Natural killer cell treated with Interleukin-12 subunit alpha and Interleukin-12 subunit beta and Interleukin-15 and Interleukin-18, amount 100 ng/mL, for 72 hours (primary cell): ENCODE data around the gene CRAMP1. TPM values are rescaled to one million over a fixed set of nuclear protein-coding genes. Genes with fewer than 3 reads are reported as not detected.
"Not testable (repeated sequence)": the region's sequence is repeated elsewhere in the genome, so short reads cannot be mapped to it uniquely, and the experiment has no call there.

Experiments
- ATAC-seq, 2 donors: fragments of 150-1000 bp; cut with Tn5 transposase in 1 of 2; sonication (Bioruptor Pico), chemical (Tn5 transposase) in 1 of 2; 2 replicates each; pipeline ENCODE4 v1.10.0; 2021
- DNase-seq: peaks from one replicate; pipeline ENCODE4 v3.0.0; 2022; ENCODE audit warnings: low spot score
- H3K27ac Mint-ChIP-seq, 2 donors: 1 replicate in 1 of 2; 2 replicates in 1 of 2; pipeline ENCODE4 v1.8.0; 2022; ENCODE audit warnings: mixed read lengths in 2 of 2, mild to moderate bottlenecking in 1 of 2, moderate library complexity in 1 of 2
- H3K27me3 Mint-ChIP-seq, 2 donors: 1 replicate in 1 of 2; 2 replicates in 1 of 2; pipeline ENCODE4 v1.8.0; 2022; ENCODE audit warnings: mixed read lengths in 2 of 2
- H3K36me3 Mint-ChIP-seq: one replicate; pipeline ENCODE4 v1.8.0; 2022; ENCODE audit warnings: mixed read lengths
- H3K4me1 Mint-ChIP-seq, 2 donors: 1 replicate in 1 of 2; 2 replicates in 1 of 2; pipeline ENCODE4 v1.8.0; 2022; ENCODE audit warnings: low read depth in 2 of 2, mixed read lengths in 2 of 2, mild to moderate bottlenecking in 1 of 2
- H3K4me3 Mint-ChIP-seq: one replicate; pipeline ENCODE4 v1.8.0; 2022; ENCODE audit warnings: mixed read lengths
- H3K9me3 Mint-ChIP-seq: 2 replicates; pipeline ENCODE4 v1.8.0; 2022; ENCODE audit warnings: mixed read lengths
- total RNA-seq, 2 donors: library from RNA; stranded (reverse); gene quantifications; one replicate each; pipeline ENCODE4 v1.2.3, GENCODE V29; 2022

CRAMP1 gene
- total RNA-seq, 2 donors from 2014 or later: 33.3 to 35.3 TPM

DNA sequence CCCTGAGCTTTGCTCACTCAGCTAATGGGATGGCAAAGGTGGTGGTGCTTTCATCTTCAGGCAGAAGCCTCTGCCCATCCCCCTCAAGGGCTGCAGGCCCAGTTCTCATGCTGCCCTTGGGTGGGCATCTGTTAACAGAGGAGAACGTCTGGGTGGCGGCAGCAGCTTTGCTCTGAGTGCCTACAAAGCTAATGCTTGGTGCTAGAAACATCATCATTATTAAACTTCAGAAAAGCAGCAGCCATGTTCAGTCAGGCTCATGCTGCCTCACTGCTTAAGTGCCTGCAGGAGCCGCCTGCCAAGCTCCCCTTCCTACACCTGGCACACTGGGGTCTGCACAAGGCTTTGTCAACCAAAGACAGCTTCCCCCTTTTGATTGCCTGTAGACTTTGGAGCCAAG is 88.1 kb downstream of the CRAMP1 start:
- H3K27me3 Mint-ChIP-seq: no peaks in the 10 kb centered on the region
- DNase-seq (no peak), ATAC-seq (no peak)
- H3K4me1 Mint-ChIP-seq: peaks cover 0 to 17% of the 10 kb centered on the region in 2 donors
- H3K4me3 Mint-ChIP-seq: no peak overlapping the region
- H3K9me3 Mint-ChIP-seq: no peaks in the 10 kb centered on the region
- peaks cover 4% of the 10 kb centered on the region for H3K36me3 Mint-ChIP-seq
- no peak overlapping the region for H3K27ac Mint-ChIP-seq

DNA sequence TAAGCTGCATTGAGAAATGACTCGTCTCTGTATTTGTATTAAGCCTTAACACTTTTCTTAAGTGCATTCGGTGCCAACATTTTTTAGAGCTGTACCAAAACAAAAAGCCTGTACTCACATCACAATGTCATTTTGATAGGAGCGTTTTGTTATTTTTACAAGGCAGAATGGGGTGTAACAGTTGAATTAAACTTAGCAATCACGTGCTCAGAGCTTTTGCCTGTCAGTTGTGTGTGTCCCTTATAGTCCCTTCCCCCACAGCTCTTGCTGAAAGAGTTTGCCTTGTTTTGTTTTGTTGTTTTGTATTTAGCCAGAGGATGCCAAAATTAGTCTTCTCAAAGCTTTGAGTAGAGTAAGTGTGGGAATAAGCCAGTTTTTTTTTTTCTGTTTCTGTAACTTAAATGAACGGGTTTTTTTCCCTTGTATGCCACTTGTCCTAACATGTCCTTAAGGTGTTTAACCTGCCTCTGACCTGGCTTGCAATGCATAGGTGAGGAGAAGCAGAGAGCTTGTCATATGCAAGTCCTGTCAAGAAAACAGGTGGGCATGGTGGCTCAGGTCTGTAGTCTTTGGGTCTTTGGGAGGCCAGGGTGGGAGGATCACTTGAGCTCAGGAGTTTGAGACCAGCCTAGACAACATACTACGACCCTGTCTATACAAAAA is 89.2 kb downstream of the CRAMP1 start:
- H3K4me3 Mint-ChIP-seq: no peak overlapping the region
- DNase-seq (no peak), ATAC-seq (no peak)
- H3K36me3 Mint-ChIP-seq: peaks cover 4% of the 10 kb centered on the region
- peaks cover 0 to 21% of the 10 kb centered on the region in 2 donors for H3K4me1 Mint-ChIP-seq
- no peaks in the 10 kb centered on the region for H3K27me3 Mint-ChIP-seq
- H3K27ac Mint-ChIP-seq: no peak overlapping the region
- H3K9me3 Mint-ChIP-seq: no peaks in the 10 kb centered on the region

DNA sequence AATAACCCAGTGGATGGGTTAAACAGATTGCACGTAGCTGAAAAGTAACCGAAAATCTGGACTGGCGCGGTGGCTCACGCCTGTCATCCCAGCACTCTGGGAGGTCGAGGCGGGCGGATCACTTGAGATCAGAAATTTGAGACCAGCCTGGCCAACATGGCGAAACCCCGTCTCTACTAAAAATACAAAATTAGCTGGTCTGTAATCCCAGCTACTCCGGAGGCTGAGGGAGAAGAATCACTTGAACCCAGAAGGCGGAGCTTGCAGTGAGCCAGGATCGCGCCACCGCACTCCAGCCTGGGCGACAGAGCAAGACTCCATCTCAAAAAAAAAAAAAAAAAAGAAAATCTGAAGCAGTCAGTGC is 93.1 kb downstream of the CRAMP1 start:
- not testable (repeated sequence) for DNase-seq, H3K36me3 Mint-ChIP-seq, H3K27me3 Mint-ChIP-seq, H3K9me3 Mint-ChIP-seq
- H3K4me1 Mint-ChIP-seq: peaks cover 18 to 31% of the 10 kb centered on the region in 2 donors
- ATAC-seq: peak; percentile 2 to 31
- H3K27ac Mint-ChIP-seq: peak overlapping the region; percentile 88 to 99
- H3K4me3 Mint-ChIP-seq: peak overlapping the region; percentile 96

DNA sequence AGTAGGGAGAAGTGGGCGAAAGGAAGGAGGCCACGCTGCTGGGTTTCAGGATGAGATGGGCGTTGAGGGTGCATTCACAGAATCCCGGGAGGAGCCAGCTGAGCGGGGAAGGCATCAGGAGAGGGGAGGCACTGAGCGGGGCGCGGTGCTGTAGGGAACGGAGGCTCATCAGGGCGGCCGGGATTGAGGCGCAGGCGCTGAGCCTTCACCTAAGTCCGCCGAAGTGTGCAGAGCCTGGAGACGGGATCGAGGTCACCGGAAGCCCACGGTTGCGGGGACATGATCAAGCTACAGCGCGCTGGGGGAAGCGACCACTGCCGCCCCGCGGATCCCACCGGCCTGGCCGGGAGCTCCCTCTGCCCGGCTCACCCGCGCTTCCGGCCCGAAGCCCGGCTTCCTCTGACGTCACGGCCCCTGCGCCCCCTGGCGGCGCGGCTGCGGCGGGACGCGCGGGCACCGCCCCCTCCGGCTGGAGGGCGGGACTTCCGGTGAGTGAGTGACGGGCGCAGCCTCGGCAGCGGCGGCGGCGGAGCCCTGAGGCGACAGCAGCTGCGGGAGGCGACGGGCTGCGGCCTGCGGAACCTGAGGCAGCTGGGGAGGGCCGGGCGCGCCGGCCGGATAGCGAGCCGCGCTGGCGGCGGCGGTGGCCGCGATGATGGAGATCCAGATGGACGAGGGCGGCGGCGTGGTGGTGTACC is 93.7 kb downstream of the CRAMP1 start, which contains the start of gene MAPK8IP3:
TSS of gene MAPK8IP3 (plus strand) at position 508 of the 698 bp plus-strand sequence. CDS start at position 653, 145 bp downstream.
- Mint-ChIP-seq H3K27me3 (no peaks in the 10 kb centered on the region), H3K4me1 (peaks cover 18 to 30% of the 10 kb centered on the region in 2 donors), H3K27ac (peak within 1 kb of the TSS; percentile 88 to 99), H3K9me3 (no peaks in the 10 kb centered on the region), H3K4me3 (peak within 1 kb of the TSS; percentile 96), H3K36me3 (no peaks in the 10 kb centered on the region)
- peak; percentile 94 to 95 for ATAC-seq
- DNase-seq: peak; percentile 93

DNA sequence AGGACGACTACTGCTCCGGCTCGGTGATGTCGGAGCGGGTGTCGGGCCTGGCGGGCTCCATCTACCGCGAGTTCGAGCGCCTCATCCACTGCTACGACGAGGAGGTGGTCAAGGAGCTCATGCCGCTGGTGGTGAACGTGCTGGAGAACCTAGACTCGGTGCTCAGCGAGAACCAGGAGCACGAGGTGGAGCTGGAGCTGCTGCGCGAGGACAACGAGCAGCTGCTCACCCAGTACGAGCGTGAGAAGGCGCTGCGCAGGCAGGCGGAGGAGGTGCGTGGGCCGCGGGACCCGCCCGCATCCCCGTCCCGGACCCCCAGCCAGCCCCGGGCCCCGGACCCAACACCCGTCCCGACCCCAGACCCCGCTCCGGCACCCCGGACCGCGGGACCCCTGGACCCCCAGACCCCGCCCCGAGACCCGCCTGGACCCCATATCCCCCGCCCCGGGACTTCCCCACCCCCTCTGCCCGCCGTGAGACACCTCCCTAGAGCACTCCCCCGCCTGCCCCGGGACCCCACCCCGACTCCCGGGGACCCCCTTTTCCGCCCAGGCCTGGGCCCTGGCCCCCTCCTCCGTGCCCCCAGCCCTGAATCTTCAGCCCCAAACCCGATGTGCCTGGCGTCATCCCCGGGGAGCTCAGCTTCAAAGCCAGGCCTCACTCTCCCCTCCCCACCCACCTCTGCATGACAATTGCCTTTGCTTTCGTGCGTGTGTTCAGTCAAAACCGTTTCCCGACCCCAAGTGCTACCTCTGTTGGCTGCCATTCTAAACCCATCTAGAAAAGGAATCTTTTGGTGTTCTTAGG is 94.4 kb downstream of the CRAMP1 start:
- DNase-seq (peak; percentile 68), ATAC-seq (peak; percentile 29 to 48)
- peak overlapping the region; percentile 85 to 88 for H3K27ac Mint-ChIP-seq
- no peaks in the 10 kb centered on the region for H3K27me3 Mint-ChIP-seq
- H3K9me3 Mint-ChIP-seq: no peaks in the 10 kb centered on the region
- H3K36me3 Mint-ChIP-seq: no peaks in the 10 kb centered on the region
- H3K4me1 Mint-ChIP-seq: peaks cover 18 to 23% of the 10 kb centered on the region in 2 donors
- peak overlapping the region; percentile 96 for H3K4me3 Mint-ChIP-seq

DNA sequence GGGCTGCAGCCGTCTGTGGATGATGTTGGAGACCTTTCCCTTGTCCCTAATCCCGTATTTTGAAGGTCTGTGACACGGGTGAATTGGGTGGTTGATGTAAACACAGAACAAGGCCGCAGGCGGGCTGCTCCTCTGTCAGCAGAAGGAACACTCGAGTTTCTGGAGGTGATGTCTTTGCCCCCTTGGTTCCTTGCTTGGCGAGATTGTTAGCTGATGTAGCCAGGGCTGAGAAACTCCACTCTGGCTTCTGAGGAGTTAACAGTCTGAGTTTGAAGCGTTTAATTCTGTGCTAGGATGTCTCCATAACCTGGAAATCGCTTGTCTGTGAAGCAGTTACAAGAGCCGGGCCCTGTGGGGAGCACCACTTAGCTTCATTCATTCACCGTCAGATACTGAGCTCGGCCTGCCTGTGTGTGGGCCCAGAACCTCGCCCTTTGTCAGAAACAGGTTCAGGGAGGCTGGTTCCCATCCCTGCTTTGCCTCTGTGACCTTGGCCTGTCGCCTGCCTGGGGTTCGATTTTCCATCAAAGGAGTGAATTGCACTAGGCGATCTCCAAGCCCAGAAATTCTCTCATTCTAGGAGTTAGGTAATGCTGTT is 95.1 kb downstream of the CRAMP1 start:
- Mint-ChIP-seq H3K4me1 (peaks cover 18 to 23% of the 10 kb centered on the region in 2 donors), H3K9me3 (no peaks in the 10 kb centered on the region), H3K27ac (peak overlapping the region; percentile 85 to 88), H3K36me3 (no peaks in the 10 kb centered on the region), H3K4me3 (peak overlapping the region; percentile 96), H3K27me3 (no peaks in the 10 kb centered on the region)
- DNase-seq (no peak), ATAC-seq (no peak)

DNA sequence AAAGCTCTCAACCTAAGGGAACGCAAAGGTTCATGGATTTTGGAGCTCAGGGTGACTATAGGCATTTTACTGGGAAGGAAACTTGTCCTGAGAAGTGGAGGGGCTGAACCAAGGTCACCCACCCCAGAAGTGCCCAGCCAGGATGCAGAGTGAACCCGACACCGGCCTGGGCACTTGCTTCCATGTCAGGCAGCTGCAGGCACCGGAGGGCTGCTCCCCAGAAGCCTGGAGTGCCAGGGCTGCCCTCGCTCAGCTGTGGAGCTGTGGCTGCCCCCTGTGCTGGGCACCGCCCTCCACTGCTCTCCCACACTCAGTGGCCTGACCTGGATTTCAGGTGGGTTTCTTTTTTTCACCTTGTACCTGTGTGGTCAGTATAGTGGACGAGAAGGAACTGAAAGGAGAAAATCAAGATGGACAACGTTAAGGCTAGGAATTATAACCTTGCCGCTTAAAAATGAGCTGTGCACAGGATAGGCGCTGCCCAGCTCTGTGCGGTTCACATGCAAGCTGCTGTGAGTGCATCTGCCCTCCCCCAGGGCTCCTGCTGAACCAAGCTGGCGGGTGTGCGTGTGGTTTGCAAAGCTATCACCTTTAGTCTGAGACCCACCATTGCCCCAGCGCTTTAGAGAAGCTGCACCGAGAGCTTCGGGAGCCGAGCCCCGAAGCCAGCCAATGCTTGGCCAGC is 96.1 kb downstream of the CRAMP1 start:
- no peaks in the 10 kb centered on the region for H3K36me3 Mint-ChIP-seq
- no peak for ATAC-seq
- no peaks in the 10 kb centered on the region for H3K9me3 Mint-ChIP-seq
- DNase-seq: no peak
- H3K27me3 Mint-ChIP-seq: no peaks in the 10 kb centered on the region
- H3K27ac Mint-ChIP-seq: peak overlapping the region; percentile 85 to 88
- peaks cover 21 to 24% of the 10 kb centered on the region in 2 donors for H3K4me1 Mint-ChIP-seq
- H3K4me3 Mint-ChIP-seq: peak overlapping the region; percentile 96

DNA sequence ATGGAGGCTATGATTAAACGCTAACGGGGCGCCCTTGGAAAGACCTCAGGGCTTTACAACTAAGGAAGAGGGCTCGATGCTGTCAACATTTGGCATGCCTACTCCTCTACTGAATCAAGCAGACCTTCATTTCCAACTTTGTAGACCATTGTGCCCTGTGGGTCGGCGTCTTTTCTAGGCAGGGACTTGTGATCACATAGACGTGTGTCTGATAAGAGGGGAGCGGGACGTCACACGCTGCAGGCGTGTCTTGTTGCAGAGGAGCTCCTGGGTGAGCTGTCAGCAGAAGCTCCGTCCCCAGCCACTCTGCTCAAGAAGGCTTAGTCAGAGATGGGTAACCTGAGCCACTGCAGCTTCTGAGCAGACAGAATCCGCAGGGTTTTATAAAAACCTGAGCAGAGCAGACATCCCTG is 96.6 kb downstream of the CRAMP1 start:
- ATAC-seq (no peak), DNase-seq (no peak)
- Mint-ChIP-seq H3K4me3 (peak overlapping the region; percentile 96), H3K4me1 (peaks cover 25 to 27% of the 10 kb centered on the region in 2 donors), H3K9me3 (no peaks in the 10 kb centered on the region), H3K36me3 (no peaks in the 10 kb centered on the region), H3K27ac (no peak overlapping the region), H3K27me3 (no peaks in the 10 kb centered on the region)

DNA sequence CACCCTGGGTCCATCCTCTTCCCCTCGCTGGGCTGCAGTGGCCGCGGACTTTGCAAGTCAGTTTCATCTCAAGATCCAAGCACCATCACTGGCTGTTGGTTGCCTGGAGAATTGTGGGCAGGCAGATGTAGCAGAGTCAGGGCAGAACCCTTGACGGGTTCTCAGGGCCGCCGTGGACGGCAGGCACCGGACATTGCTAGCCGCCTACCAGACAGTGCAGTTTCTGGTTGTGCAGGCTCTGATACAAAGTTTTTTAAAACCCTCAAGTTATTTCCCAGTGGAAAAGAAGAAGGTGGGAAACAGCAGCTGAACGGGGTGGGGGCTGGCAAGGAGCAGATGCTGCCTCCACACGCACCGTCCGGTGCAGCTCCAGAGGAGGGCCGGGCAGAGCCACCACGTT is 97.2 kb downstream of the CRAMP1 start:
- H3K4me1 Mint-ChIP-seq: peaks cover 25 to 27% of the 10 kb centered on the region in 2 donors

DNA sequence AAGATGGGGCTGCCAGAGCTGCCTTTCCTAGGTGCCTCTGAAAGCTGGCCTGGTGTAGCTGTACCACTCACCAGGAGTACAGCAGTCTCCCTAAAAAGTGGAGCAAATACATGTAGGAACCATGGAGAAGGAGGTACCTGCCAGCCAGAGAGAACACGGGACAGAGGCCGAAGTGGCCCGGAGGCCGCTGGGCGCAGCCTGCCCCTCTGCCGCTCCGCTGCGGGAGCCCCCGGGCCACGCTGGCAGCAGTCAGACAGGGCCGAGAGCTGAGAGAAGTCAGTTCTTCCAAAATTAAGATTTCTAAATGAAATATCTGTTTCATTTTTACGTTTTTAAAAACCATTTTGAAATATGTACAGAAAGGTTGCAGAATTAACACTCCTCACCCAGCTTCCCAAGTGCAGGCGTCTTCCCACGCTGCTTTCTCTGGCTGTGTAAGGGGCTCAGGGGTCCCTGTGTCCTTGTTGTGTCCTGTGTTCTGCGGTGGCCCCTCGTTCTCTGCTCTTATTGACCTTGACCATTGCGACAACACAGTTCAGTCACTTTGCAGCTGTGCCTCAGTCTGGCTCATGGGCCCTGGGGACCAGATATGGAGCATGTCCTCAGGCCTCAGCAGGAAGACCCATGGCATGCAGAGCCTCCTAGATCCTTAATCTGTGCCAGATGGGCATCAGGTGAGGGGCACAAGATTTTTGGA is 98.8 kb downstream of the CRAMP1 start:
- H3K36me3 Mint-ChIP-seq: no peaks in the 10 kb centered on the region
- no peak overlapping the region for H3K4me3 Mint-ChIP-seq
- no peak for DNase-seq
- no peaks in the 10 kb centered on the region for H3K27me3 Mint-ChIP-seq
- no peaks in the 10 kb centered on the region for H3K9me3 Mint-ChIP-seq
- no peak overlapping the region for H3K27ac Mint-ChIP-seq
- no peak for ATAC-seq
- H3K4me1 Mint-ChIP-seq: peaks cover 24 to 28% of the 10 kb centered on the region in 2 donors

More for the DNA sequence above, 97.2 kb downstream of the CRAMP1 start:
- no peaks in the 10 kb centered on the region for H3K9me3 Mint-ChIP-seq
- H3K27me3 Mint-ChIP-seq: no peaks in the 10 kb centered on the region
- DNase-seq (no peak), ATAC-seq (no peak)
- H3K36me3 Mint-ChIP-seq: no peaks in the 10 kb centered on the region
- no peak overlapping the region for H3K4me3 Mint-ChIP-seq
- H3K27ac Mint-ChIP-seq: no peak overlapping the region

DNA sequence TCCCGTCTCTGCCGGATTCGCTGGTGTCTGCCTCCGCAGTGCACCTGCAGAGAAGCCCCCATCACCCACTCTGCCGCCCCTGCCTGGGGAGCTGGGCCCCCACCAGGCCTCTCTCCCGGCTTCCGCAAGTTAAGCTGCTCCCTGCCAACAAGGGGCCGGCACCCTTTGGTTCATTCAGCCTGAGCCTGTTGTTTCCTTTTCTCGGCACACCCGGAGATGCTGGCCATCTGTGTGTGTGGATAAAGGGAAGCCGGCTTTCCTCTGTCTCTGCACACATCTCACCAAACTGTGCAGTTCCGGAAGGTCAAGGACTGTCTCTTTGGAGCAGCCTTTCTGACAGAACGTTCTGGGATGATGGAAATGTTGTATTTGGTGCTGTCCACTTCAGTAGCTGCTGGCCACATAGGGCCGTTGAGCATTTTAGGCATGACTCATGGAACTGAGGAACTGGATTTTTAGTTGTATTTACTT is 100.7 kb downstream of the CRAMP1 start:
- Mint-ChIP-seq H3K9me3 (no peaks in the 10 kb centered on the region), H3K4me1 (peaks cover 15 to 19% of the 10 kb centered on the region in 2 donors), H3K27me3 (no peaks in the 10 kb centered on the region), H3K27ac (no peak overlapping the region), H3K4me3 (no peak overlapping the region), H3K36me3 (no peaks in the 10 kb centered on the region)
- DNase-seq: no peak
- no peak for ATAC-seq

DNA sequence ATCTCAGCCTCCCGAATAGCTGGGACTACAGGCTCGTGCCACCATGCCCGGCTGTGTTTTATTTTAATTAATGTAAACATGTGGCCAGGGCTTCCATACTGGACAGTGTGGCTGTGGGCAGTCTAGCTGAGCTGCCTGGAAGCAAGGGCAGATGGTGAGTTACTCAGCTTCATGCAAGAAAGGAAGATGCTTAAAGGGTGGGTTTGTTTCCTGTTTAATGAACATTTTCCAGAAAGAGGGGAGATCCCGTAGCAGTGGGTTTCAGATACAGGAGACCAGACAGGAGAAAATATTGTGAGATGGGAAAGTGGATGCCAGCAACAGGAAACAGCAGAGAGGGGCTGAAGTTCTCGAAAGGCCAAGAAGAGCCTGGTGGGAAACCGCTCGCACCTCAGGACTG is 101.2 kb downstream of the CRAMP1 start:
- H3K36me3 Mint-ChIP-seq: no peaks in the 10 kb centered on the region
- ATAC-seq: no peak
- H3K4me1 Mint-ChIP-seq: peaks cover 13 to 16% of the 10 kb centered on the region in 2 donors
- H3K27ac Mint-ChIP-seq: no peak overlapping the region
- H3K9me3 Mint-ChIP-seq: no peaks in the 10 kb centered on the region
- no peak for DNase-seq
- no peaks in the 10 kb centered on the region for H3K27me3 Mint-ChIP-seq
- no peak overlapping the region for H3K4me3 Mint-ChIP-seq
